ENCODE data around the gene PAQR9.

DNA sequence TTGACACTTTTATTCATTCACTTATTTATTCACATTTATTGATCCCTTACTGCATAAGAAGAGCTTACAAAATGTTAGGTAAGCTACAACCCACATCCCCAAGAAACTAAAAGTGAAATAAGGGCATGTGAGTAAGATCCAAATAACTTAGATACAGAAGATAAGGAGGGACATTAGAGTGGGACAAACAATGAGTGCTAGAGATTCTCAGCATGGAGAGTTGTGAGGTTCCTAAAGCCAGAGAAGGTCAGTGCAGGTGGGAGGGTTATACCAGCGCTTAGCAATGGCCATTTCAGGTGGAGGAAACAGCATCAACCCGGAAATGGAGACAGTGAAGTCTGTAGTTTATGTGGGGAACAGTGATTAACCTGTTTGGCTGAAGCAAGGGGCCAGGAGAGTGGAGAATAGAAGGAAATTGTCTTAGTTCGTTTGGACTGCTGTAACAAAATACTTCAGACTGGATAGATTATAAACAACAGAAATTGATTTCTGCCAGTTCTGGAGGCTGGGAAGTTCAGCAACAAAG is 49.1 kb downstream of the PAQR9 start:
- no peak for TF ChIP-seq MYC (IDR thresholded peaks at IDR 0.05; ENCODE audit: borderline replicate concordance, low read length)
- no peak for TF ChIP-seq POLR2A (IDR thresholded peaks at IDR 0.05; ENCODE audit: low read length)
- TF ChIP-seq, protein P1, sequence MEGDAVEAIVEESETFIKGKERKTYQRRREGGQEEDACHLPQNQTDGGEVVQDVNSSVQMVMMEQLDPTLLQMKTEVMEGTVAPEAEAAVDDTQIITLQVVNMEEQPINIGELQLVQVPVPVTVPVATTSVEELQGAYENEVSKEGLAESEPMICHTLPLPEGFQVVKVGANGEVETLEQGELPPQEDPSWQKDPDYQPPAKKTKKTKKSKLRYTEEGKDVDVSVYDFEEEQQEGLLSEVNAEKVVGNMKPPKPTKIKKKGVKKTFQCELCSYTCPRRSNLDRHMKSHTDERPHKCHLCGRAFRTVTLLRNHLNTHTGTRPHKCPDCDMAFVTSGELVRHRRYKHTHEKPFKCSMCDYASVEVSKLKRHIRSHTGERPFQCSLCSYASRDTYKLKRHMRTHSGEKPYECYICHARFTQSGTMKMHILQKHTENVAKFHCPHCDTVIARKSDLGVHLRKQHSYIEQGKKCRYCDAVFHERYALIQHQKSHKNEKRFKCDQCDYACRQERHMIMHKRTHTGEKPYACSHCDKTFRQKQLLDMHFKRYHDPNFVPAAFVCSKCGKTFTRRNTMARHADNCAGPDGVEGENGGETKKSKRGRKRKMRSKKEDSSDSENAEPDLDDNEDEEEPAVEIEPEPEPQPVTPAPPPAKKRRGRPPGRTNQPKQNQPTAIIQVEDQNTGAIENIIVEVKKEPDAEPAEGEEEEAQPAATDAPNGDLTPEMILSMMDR (IDR thresholded peaks at IDR 0.05): no peak
- TF ChIP-seq USF2 (IDR thresholded peaks at IDR 0.05): no peak
- TF ChIP-seq JUNB (IDR thresholded peaks at IDR 0.05): no peak
- no peak for TF ChIP-seq SMC3 (IDR thresholded peaks at IDR 0.05)
- TF ChIP-seq JUN (IDR thresholded peaks at IDR 0.05): no peak
- TF ChIP-seq KDM5A (IDR thresholded peaks at IDR 0.05): no peak
